Stimulated activated CD8-positive, alpha-beta memory T cell treated with anti-CD3 and anti-CD28 coated beads, Interleukin-7, amount 100 ng/mL, for 24 hours (primary cell): ENCODE data around the gene SGSM2.

Experiments
- DNase-seq: peaks from one replicate; pipeline ENCODE4 v3.0.0-alpha.2; 2020; ENCODE audit warnings: low read depth

SGSM2 gene

GRCh38 chr17:2398655-2399571 lies 61.6 kb downstream of the SGSM2 start:
- DNase-seq = no peak

- peak; percentile 72 for DNase-seq
These were observed 62.5 kb downstream of the SGSM2 start for GRCh38 chr17:2399572-2400473.

- DNase-seq = no peak
These were observed 63.2 kb downstream of the SGSM2 start for GRCh38 chr17:2400474-2400866.

- peak; percentile 81 for DNase-seq
These were observed 63.6 kb downstream of the SGSM2 start, which contains the start of gene MNT for GRCh38 chr17:2400877-2401425. Gene MNT (minus strand): TSS chr17:2401060. CDS start chr17:2400712, 348 bp downstream.

GRCh38 chr17:2401426-2402221 lies 64.3 kb downstream of the SGSM2 start:
- peak; percentile 99 for DNase-seq

- DNase-seq = no peak
These were observed 65.2 kb downstream of the SGSM2 start for GRCh38 chr17:2402544-2402943.

- no peak for DNase-seq
These were observed 65.7 kb downstream of the SGSM2 start for GRCh38 chr17:2403044-2403443.

GRCh38 chr17:2405247-2405926 lies 68.1 kb downstream of the SGSM2 start:
- no peak for DNase-seq

GRCh38 chr17:2406271-2406902 lies 69.1 kb downstream of the SGSM2 start:
- no peak for DNase-seq

GRCh38 chr17:2406903-2407790 lies 69.8 kb downstream of the SGSM2 start:
- no peak for DNase-seq

GRCh38 chr17:2410951-2411350 lies 73.7 kb downstream of the SGSM2 start:
- no peak for DNase-seq

GRCh38 chr17:2412561-2413021 lies 75.3 kb downstream of the SGSM2 start:
- no peak for DNase-seq

- no peak for DNase-seq
These were observed 77.3 kb downstream of the SGSM2 start for GRCh38 chr17:2414446-2415064.

GRCh38 chr17:2415081-2415480 lies 77.8 kb downstream of the SGSM2 start:
- no peak for DNase-seq

GRCh38 chr17:2416010-2416734 lies 78.9 kb downstream of the SGSM2 start:
- DNase-seq = peak; percentile 73

- DNase-seq = no peak
These were observed 81.3 kb downstream of the SGSM2 start for GRCh38 chr17:2418572-2418971.

- no peak for DNase-seq
These were observed 82.2 kb downstream of the SGSM2 start for GRCh38 chr17:2419486-2419885.

- no peak for DNase-seq
These were observed 82.9 kb downstream of the SGSM2 start for GRCh38 chr17:2420176-2420575.
